Medulla oblongata (tissue), 1 donor: Measurements from ENCODE around the gene ZNF630.
A peak's percentile ranks its signal among the peaks of the same experiment; 100 is the strongest.
"Not testable (repeated sequence)": the region's sequence is repeated elsewhere in the genome, so short reads cannot be mapped to it uniquely, and the experiment has no call there.

Experiments
- DNase-seq: peaks from one replicate; pipeline ENCODE4 v3.0.0-alpha.2; 2015; ENCODE audit errors: extremely low spot score

The ZNF630 gene

DNA sequence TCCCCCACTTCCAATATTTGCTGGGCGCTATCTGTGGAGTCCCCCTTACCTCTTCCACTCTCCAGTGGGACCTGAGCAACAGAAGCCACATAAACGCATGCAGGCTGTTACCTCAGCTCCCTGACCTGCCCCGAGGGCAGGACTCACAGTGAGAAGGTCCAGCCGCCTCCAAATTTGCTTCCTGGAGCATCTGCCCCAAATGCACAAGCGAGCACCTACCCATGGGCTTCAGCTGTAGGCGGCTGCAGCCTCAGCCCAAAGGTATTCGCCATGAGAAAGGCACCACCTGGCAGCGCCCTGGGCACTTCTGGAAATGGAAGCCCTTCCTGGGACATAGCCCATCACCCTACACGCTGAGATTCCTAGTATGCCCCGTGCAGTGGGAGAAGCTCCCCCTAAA is 41.2 kb downstream of the ZNF630 start:
- no peak for DNase-seq

DNA sequence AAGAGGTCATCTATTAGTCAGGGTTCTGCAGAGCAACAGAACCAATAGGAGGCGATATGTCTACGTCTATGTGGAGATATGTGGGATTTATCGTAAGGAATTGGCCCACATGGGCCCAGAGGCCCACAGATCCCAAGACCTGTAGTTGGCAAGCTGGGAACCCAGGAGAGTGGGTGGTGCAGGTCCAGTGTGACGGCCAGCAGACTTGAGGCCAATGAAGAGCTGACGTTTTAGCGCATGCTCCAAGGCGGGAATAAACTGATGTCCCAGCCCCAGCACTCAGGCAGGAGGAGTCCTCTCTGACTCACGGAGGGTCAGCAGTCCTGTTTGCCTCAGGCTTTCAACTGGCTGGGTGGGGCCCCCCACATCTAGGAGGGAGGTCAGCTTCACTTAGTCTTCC is 43.3 kb downstream of the ZNF630 start:
- DNase-seq, result no peak

DNA sequence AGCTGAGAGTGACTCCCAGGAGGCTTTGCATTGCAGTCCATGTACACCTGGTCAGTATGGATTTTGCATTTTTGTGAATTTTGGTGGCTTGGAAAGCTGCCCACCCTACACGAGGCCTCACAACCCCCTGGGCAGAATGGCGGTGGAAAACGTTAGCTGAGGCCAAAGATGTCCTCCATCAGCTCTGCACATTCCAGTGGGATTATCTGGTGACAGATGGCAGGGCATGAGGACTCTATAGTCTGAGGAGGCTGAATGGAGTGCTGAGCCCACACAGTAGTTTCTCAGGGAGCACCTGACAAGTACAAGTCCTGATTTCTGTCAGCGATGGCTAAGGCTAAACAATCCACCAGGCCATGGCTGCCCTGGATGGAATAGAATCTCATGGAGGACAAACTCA is 43.9 kb downstream of the ZNF630 start:
- not testable (repeated sequence) for DNase-seq

DNA sequence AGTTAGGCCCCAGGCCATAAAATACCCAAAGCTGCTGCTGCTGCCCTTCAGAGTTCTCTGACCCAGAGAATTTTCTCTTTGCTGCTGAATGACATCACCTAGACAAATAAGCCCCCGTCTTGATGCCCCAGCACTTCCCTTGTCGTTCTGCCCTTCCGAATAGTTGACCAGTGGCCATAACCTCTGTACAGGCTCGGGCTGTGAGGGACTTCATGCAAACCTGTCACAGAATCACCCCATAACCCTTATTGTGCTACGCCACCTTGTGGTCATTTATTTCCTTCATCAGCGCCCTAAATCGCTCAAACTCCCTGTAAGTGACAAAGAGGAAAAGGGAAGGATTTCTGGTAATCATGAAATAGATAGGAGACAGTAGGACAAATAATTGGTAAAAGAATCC is 45.9 kb downstream of the ZNF630 start:
- DNase-seq, result peak; percentile 84

DNA sequence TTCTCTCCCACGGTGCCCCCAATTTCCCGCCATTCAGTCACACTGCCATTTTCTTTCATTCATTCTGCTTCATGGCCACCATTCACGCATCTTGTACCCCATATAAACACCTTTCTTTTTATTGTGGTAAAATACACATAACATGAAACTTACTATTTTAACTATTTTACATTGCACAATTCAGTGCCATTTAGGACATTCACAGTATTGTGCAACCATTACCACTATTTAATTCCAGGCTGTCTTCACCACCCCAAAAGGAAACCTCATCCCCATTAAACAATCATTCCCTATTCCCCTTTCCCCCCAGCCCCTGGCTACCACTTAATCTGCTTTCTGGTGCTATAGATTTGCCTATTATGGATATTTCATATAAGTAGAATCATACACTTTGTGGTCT is 48.7 kb downstream of the ZNF630 start:
- no peak for DNase-seq

DNA sequence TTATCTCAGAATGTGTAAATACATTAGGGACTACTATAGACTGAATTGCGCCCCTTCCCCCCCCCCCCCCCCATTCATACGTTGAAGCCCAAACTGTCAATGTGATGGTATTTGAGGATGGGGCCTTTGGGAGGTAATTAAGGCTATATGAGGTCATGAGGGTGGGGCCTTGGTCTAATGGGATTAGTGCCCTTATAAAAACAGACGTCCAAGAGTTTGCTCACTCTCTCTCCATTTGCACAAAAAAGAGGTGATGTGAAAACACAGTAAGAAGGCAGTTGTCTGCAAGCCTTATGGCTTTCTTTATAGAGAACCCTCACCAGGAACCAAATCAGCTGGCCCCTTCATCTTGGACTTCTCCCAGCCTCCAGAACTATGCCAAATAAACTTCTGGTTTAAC is 49.3 kb downstream of the ZNF630 start:
- DNase-seq, result no peak

DNA sequence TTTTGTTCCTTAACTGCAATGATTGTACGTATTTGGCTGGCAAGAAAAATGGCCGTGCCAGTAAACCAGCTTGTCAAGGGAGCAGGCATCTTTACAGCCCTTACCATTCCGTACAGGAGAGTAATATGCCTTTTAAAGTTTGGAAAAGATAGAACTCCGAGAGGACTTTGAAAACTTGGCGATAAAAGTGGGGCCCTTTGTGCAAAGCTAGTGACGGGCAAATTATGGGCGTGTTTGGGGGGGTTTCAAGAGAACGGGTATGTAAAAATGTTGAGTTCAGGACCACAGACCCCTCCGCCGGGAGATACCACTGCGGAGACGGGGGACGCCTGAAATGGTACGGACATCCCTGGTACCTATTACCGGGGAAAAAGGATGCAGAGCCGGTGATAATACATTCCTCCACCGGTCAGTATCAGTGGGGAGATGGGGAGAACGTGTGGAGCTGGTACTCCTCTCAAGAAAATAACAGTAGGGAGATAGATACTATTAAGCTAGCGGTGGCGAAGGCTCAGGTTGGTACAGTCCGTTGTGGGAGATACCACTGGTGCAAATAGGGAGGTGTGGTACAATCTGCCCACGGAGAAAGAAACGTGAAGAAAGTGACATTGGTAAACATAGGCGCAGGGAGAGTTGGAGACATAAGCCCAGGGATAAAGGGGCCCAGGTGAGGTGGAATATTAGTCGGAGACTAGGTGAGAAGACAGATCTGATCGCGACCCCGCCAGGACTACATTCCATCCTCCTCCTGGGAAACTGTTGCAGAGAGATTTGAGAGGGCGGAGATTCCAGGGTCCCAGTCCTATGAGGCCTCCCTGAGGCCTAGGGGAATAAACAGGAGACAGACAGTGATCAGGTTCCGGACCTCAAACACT is 50.2 kb downstream of the ZNF630 start:
- peak; percentile 73 for DNase-seq

DNA sequence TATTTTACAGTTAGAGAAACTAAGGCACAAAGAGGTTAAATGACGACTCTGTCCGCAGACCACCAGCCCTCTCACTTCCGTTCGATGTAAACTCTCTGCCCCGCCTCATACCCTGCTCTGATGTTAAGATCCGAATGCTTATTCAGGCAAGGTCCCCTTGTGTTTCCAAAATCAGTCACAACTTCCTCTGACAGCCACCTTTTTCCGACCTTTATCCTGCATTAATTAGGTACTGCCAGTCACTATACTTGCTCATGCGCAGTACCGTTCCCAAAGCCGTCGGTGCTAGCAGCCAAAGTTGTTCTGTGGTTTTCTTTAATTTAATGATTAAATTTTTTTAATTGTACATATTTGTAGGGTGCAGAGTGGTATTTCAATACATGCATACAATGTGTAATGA is 51.0 kb downstream of the ZNF630 start:
- DNase-seq, result not testable (repeated sequence)

DNA sequence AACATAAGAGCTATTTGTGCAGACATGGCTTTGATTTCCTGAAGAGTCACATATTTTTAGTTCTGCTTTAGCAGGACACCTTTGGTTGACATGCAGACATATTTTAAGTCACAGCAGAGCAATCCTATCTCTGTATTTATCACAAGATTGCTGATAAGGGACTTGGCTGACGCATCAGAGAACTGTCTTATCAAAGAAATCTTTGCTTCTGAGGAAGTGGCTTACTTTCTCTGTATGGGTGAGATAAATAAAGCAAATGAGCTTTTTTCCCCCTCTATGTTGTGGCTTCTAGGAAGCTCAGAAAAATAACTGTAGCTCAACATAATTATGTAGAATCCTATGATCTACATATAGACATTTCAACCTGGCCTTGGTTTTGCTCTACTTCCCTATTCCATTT is 51.5 kb downstream of the ZNF630 start:
- DNase-seq, result not testable (repeated sequence)

DNA sequence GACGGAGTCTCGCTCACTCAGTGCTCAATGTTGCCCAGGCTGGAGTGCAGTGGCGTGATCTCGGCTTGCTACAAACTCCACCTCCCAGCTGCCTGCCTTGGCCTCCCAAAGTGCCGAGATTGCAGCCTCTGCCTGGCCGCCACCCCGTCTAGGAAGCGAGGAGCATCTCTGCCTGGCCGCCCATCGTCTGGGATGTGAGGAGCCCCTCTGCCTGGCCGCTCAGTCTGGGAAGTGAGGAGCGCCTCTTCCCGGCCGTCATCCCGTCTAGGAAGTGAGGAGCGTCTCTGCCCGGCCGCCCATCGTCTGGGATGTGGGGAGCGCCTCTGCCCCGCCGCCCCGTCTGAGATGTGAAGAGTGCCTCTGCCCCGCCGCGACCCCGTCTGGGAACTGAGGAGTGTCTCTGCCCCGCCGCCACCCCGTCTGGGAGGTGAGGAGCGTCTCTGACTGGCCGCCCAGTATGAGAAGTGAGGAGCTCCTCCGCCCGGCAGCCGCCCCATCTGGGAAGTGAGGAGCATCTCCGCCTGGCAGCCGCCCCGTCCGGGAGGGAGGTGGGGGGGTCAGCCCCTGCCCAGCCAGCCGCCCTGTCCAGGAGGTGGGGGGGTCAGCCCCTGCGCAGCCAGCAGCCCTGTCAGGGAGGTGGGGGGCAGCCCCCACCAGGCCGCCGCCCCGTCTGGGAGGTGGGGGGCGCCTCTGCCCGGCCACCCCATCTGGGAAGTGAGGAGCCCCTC is 54.7 kb downstream of the ZNF630 start:
- not testable (repeated sequence) for DNase-seq

DNA sequence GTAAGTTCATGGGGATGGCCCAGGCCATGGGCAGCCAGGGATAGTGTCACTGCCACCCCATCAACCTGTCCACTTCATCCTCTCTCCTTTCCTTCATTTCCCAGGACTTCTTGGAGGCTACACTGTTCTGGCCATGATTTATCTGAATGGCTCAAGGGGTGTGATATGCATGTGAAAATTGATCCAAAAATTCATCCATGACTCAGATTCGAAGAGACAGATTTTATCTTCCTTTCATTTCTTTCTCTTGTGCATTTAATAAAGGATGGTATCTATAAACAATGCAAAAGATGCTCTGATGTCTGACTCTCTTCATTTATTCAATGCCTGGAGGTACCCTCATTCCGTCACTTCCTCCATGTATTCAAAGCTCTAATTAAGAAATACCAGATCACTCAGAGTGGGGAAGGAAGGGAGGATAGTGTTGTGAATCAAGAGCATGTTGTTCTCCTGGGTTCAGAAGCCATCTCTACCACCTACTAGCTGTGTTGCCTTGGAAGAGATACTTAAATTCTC is 61.9 kb downstream of the ZNF630 start:
- DNase-seq, result not testable (repeated sequence)
